ENCODE results near the gene CCNL2.

GRCh38 chr1:1437033-1437903 lies 38.1 kb upstream of the CCNL2 start:
- TF ChIP-seq CTCF (IDR thresholded peaks at IDR 0.05; ENCODE audit: low read depth, low read length, missing input control), result no peak
- peak in 1 of 2 donors; percentile 18 for TF ChIP-seq GABPA (IDR thresholded peaks at IDR 0.05 in 1 of 2, conservative IDR thresholded peaks at IDR 0.05 in 1 of 2)
- no peak for TF ChIP-seq YY1 (IDR thresholded peaks at IDR 0.05)
- TF ChIP-seq RAD21 (IDR thresholded peaks at IDR 0.05), result no peak
- no peak for TF ChIP-seq MAX (IDR thresholded peaks at IDR 0.05)
- no peak for TF ChIP-seq SP1 (IDR thresholded peaks at IDR 0.05)
- TF ChIP-seq ZBTB33 (IDR thresholded peaks at IDR 0.05), result no peak
- TF ChIP-seq, protein P1, sequence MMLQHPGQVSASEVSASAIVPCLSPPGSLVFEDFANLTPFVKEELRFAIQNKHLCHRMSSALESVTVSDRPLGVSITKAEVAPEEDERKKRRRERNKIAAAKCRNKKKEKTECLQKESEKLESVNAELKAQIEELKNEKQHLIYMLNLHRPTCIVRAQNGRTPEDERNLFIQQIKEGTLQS (IDR thresholded peaks at IDR 0.05), result no peak
